CD14-positive monocyte (primary cell): Measurements from ENCODE around the gene SCAPER. TPM values are rescaled to one million over a fixed set of nuclear protein-coding genes. Genes with fewer than 3 reads are reported as not detected.
"Not testable (repeated sequence)": the region's sequence is repeated elsewhere in the genome, so short reads cannot be mapped to it uniquely, and the experiment has no call there.

ENCODE experiments used
- DNase-seq, 3 donors: peaks; one replicate each; pipeline ENCODE4 v3.0.0-alpha.2; 2011 to 2022
- H2AFZ ChIP-seq: 2 replicates; pipeline ENCODE4 v1.6.0; 2012; ENCODE audit warnings: mild to moderate bottlenecking, low read depth, low read length, inconsistent platforms; ENCODE audit not compliant: insufficient read depth, poor library complexity, severe bottlenecking
- H3K27ac ChIP-seq, 2 donors: 1 replicate in 1 of 2; 2 replicates in 1 of 2; pipeline ENCODE4 v1.5.1; 2012 to 2013; ENCODE audit warnings: low read length in 2 of 2, control low read depth in 1 of 2, inconsistent platforms in 1 of 2, low read depth in 1 of 2, mild to moderate bottlenecking in 1 of 2
- H3K27me3 ChIP-seq, 2 donors: one replicate each; pipeline versions ENCODE4 v1.6.0 to v1.6.1; 2011 to 2013; ENCODE audit warnings: low read length in 2 of 2; ENCODE audit not compliant: control insufficient read depth in 2 of 2, insufficient read depth in 2 of 2
- H3K36me3 ChIP-seq, 2 donors: replicated peaks in 1 of 2; 1 replicate in 1 of 2; 2 replicates in 1 of 2; pipeline versions ENCODE4 v1.5.1 to v1.6.1; 2012 to 2013; ENCODE audit warnings: low read length in 2 of 2, control low read depth in 1 of 2, inconsistent platforms in 1 of 2, mild to moderate bottlenecking in 1 of 2; ENCODE audit not compliant: insufficient read depth in 2 of 2, control insufficient read depth in 1 of 2
- H3K4me1 ChIP-seq, 2 donors: 1 replicate in 1 of 2; 2 replicates in 1 of 2; pipeline versions ENCODE4 v1.5.1 to v1.6.1; 2012 to 2013; ENCODE audit warnings: low read length in 2 of 2, control low read depth in 1 of 2, inconsistent platforms in 1 of 2, mild to moderate bottlenecking in 1 of 2, moderate library complexity in 1 of 2; ENCODE audit not compliant: insufficient read depth in 2 of 2, control insufficient read depth in 1 of 2
- H3K4me2 ChIP-seq: replicated peaks from 2 replicates; pipeline ENCODE3; 2012; ENCODE audit warnings: low read length, moderate library complexity, mild to moderate bottlenecking; ENCODE audit not compliant: poor library complexity, severe bottlenecking; ENCODE audit errors: extremely low read depth
- H3K4me3 ChIP-seq, 3 experiments: fragments of 200-600 bp in 1 of 3; sonication (generic) in 1 of 3; replicated peaks in 1 of 3; 1 replicate in 2 of 3; 2 replicates in 1 of 3; pipeline ENCODE4 v1.5.1; 2011 to 2013; ENCODE audit warnings: low read length in 3 of 3, mild to moderate bottlenecking in 3 of 3, control low read depth in 2 of 3, low read depth in 2 of 3, inconsistent platforms in 1 of 3, moderate library complexity in 1 of 3
- H3K79me2 ChIP-seq: 2 replicates; pipeline ENCODE4 v1.6.0; 2012; ENCODE audit warnings: mild to moderate bottlenecking, control low read depth, inconsistent platforms, low read length, moderate library complexity; ENCODE audit not compliant: insufficient read depth
- H3K9ac ChIP-seq: 2 replicates; pipeline ENCODE4 v1.6.0; 2017; ENCODE audit warnings: low read length, mild to moderate bottlenecking; ENCODE audit not compliant: insufficient read depth, poor library complexity, severe bottlenecking
- H3K9me3 ChIP-seq, 2 donors: replicated peaks in 1 of 2; 1 replicate in 1 of 2; 2 replicates in 1 of 2; pipeline versions ENCODE4 v1.5.1 to v1.6.1; 2012 to 2013; ENCODE audit warnings: low read length in 2 of 2, control low read depth in 1 of 2; ENCODE audit not compliant: control insufficient read depth in 1 of 2, insufficient read depth in 1 of 2
- H4K20me1 ChIP-seq: 2 replicates; pipeline ENCODE4 v1.6.0; 2012; ENCODE audit warnings: mild to moderate bottlenecking, low read length, control low read depth, moderate library complexity; ENCODE audit not compliant: insufficient read depth
- H3K27ac Mint-ChIP-seq, 7 donors: one replicate each; pipeline ENCODE4 v1.8.0; 2020; ENCODE audit warnings: mild to moderate bottlenecking in 7 of 7, mixed read lengths in 7 of 7, moderate library complexity in 6 of 7, inconsistent platforms in 2 of 7
- H3K27me3 Mint-ChIP-seq, 3 donors: one replicate each; pipeline ENCODE4 v1.8.0; 2021 to 2022; ENCODE audit warnings: low read depth in 3 of 3, mild to moderate bottlenecking in 3 of 3, mixed read lengths in 3 of 3, moderate library complexity in 3 of 3, inconsistent platforms in 1 of 3
- H3K36me3 Mint-ChIP-seq, 2 donors: one replicate each; pipeline ENCODE4 v1.8.0; 2020; ENCODE audit warnings: mixed read lengths in 2 of 2, inconsistent platforms in 1 of 2, mild to moderate bottlenecking in 1 of 2
- H3K4me1 Mint-ChIP-seq: one replicate; pipeline ENCODE4 v1.8.0; 2020; ENCODE audit warnings: mild to moderate bottlenecking, mixed read lengths
- H3K4me3 Mint-ChIP-seq, 2 donors: one replicate each; pipeline ENCODE4 v1.8.0; 2020; ENCODE audit warnings: mild to moderate bottlenecking in 2 of 2, mixed read lengths in 2 of 2, moderate library complexity in 1 of 2
- H3K9me3 Mint-ChIP-seq, 7 donors: one replicate each; pipeline ENCODE4 v1.8.0; 2020 to 2022; ENCODE audit warnings: mixed read lengths in 7 of 7, mild to moderate bottlenecking in 6 of 7, moderate library complexity in 6 of 7, inconsistent platforms in 2 of 7
- CTCF ChIP-seq: fragments of 200-600 bp; IDR thresholded peaks from one replicate; pipeline ENCODE4 v1.8.0; 2022; ENCODE audit warnings: antibody characterized with exemption, mild to moderate bottlenecking
- WGBS: methylation state at CpG from one replicate; pipeline ENCODE4 v1.1.5; 2013; ENCODE audit warnings: missing lambda C conversion rate; ENCODE audit not compliant: insufficient coverage; 5-methylcytosine and 5-hydroxymethylcytosine counted together
- intact Hi-C, 2 donors: fragments of 100-400 bp; cut with micrococcal nuclease; formaldehyde crosslinking; loops; one replicate each; pipeline versions ENCODE4 v1.15.0 to v1.15.1; 2023
- polyA plus RNA-seq, 3 donors: library from polyadenylated mRNA; depleted of rRNA in 1 of 3; unstranded in 2 of 3; stranded (reverse) in 1 of 3; fragments of 300-500 nt in 2 of 3; fragments of >200 nt in 1 of 3; fragmentation: Illumina TruSeq in 2 of 3; gene quantifications; 1 replicate in 2 of 3; 2 replicates in 1 of 3; pipeline ENCODE4 v1.2.3, GENCODE V29; 2012 to 2021

The SCAPER gene
- polyA plus RNA-seq, 3 donors, result 2.5 to 5.4 (median 4.2) TPM

DNA sequence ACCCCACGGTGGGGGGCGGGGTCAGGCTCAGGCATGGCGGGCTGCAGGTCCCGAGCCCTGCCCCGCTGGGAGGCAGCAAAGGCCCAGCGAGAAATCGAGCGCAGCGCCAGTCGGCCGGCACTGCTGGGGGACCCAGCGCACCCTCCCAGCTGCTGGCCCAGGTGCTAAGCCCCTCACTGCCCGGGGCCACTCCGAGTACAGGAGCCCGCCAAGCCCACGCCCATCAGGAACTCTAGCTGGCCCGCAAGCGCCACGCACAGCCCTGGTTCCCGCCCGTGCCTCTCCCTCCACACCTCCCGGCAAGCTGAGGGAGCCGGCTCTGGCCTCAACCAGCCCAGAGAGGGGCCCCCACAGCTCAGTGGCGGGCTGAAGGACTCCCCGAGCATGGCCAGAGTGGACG, 29.2 kb downstream of the SCAPER start:
- Histone ChIP-seq H3K27ac (no peak overlapping the region), H3K9ac (no peak overlapping the region), H3K27me3 (no peaks in the 10 kb centered on the region), H3K9me3 (no peaks in the 10 kb centered on the region), H2AFZ (no peak overlapping the region), H3K4me1 (no peaks in the 10 kb centered on the region), H3K4me3 (no peak overlapping the region), H3K4me2 (no peak overlapping the region), H3K79me2 (no peaks in the 10 kb centered on the region), H4K20me1 (no peaks in the 10 kb centered on the region), H3K36me3 (peaks cover 0 to 22% of the 10 kb centered on the region in 2 donors)
- Mint-ChIP-seq H3K4me3 (no peak overlapping the region), H3K27me3 (no peaks in the 10 kb centered on the region), H3K4me1 (peaks cover 8% of the 10 kb centered on the region), H3K36me3 (peaks cover 13 to 17% of the 10 kb centered on the region in 2 donors), H3K9me3 (peaks cover 0 to 3% (median 0%) of the 10 kb centered on the region in 7 donors), H3K27ac (no peak overlapping the region)
- intact Hi-C loops, result no loop called here
- no peak for DNase-seq
- TF ChIP-seq CTCF, result no peak
- WGBS, result 97% methylated on average over 26 of the region's 26 CpGs

GRCh38 chr15:76873066-76873465, 32.1 kb downstream of the SCAPER start:
- H3K9me3 Mint-ChIP-seq, H3K4me1 Mint-ChIP-seq, DNase-seq, H3K27me3 ChIP-seq, H3K27ac ChIP-seq, H3K4me3 Mint-ChIP-seq, H3K4me3 ChIP-seq, H3K79me2 ChIP-seq, H4K20me1 ChIP-seq, H3K9me3 ChIP-seq, H3K4me1 ChIP-seq, H3K27me3 Mint-ChIP-seq, H2AFZ ChIP-seq, H3K9ac ChIP-seq, H3K4me2 ChIP-seq, intact Hi-C loops: not testable (repeated sequence)
- peaks cover 14 to 16% of the 10 kb centered on the region in 2 donors for H3K36me3 Mint-ChIP-seq
- H3K27ac Mint-ChIP-seq, result peak overlapping the region in 1 of 7 donors; percentile 48
- H3K36me3 ChIP-seq, result peaks cover 0 to 17% of the 10 kb centered on the region in 2 donors
- WGBS, result no CpG with 5 or more reads among the region's 2 CpGs
